Right lobe of liver (tissue), 6 donors: Measurements from ENCODE around the gene BPGM. TPM values are rescaled to one million over a fixed set of nuclear protein-coding genes. Genes with fewer than 3 reads are reported as not detected.

ENCODE experiments used
- ATAC-seq, 4 donors: fragments of 200-7000 bp; cut with Tn5 transposase; one replicate each; pipeline ENCODE4 v1.9.1; 2020; ENCODE audit warnings: mild to moderate bottlenecking in 4 of 4, moderate library complexity in 4 of 4
- DNase-seq, 3 donors: peaks; one replicate each; pipeline ENCODE4 v3.0.0-alpha.2; 2020
- H3K27ac ChIP-seq, 3 donors: fragments of 200-600 bp; one replicate each; pipeline ENCODE4 v1.8.0; 2022
- H3K27me3 ChIP-seq, 2 donors: fragments of 200-600 bp; one replicate each; pipeline ENCODE4 v1.8.0; 2022
- H3K36me3 ChIP-seq, 4 donors: fragments of 200-600 bp; sonication (generic) in 1 of 4; one replicate each; pipeline versions ENCODE4 v1.5.1 to v1.8.0; 2017 to 2022; ENCODE audit warnings: control low read depth in 1 of 4
- H3K4me1 ChIP-seq, 4 donors: fragments of 200-600 bp; sonication (generic) in 1 of 4; one replicate each; pipeline versions ENCODE4 v1.5.1 to v1.8.0; 2017 to 2022; ENCODE audit warnings: control low read depth in 1 of 4
- H3K4me3 ChIP-seq, 3 donors: fragments of 200-600 bp; one replicate each; pipeline ENCODE4 v1.8.0; 2022
- H3K9me3 ChIP-seq, 4 donors: fragments of 200-600 bp; sonication (generic) in 1 of 4; one replicate each; pipeline versions ENCODE4 v1.5.1 to v1.8.0; 2017 to 2022; ENCODE audit warnings: control low read depth in 1 of 4
- CTCF ChIP-seq, 4 donors: fragments of 200-600 bp in 3 of 4; fragments of 450-650 bp in 1 of 4; IDR thresholded peaks; one replicate each; pipeline versions ENCODE4 v1.5.1 to v1.8.0; 2016 to 2022; ENCODE audit warnings: antibody characterized with exemption in 4 of 4, mild to moderate bottlenecking in 2 of 4
- POLR2A ChIP-seq: fragments of 450-650 bp; IDR thresholded peaks from one replicate; pipeline ENCODE4 v1.6.1; 2017; ENCODE audit warnings: antibody characterized with exemption, mild to moderate bottlenecking
- WGBS: methylation state at CpG from one replicate; pipeline ENCODE4 v1.1.6; 2018; ENCODE audit warnings: low coverage, low lambda C conversion rate; ENCODE audit not compliant: insufficient coverage; ENCODE audit errors: missing lambda C conversion rate; 5-methylcytosine and 5-hydroxymethylcytosine counted together
- intact Hi-C, 2 donors: fragments of 100-400 bp; cut with DNase I; formaldehyde crosslinking; loops; one replicate each; pipeline versions ENCODE4 v1.11.2 to v1.14.1; 2022
- total RNA-seq, 6 experiments: library from RNA; depleted of rRNA in 2 of 6; stranded (reverse); fragments of >200 nt in 2 of 6; fragmentation: NEBNext Ultra II Directional in 3 of 6; extraction: Animal tissue kit (Norgen Biotek cat#: 25700) in 3 of 6; gene quantifications; one replicate each; pipeline versions ENCODE4 v1.1.0 to v1.2.4, GENCODE V29; 2016 to 2023
- donor health status: DM: no; HTN: yes; CAD: no.
- donor health status: DM: no; HTN: no; CAD: no.
- donor health status: DM: no; HTN: no; CAD: no.
- donor health status: DM: no; HTN: yes; CAD: no.
- donor health status: DM: no; HTN: yes; CAD: no.

BPGM gene
- total RNA-seq, 6 experiments from 2014 or later = 5.9 to 10.9 (median 7.3) TPM

DNA sequence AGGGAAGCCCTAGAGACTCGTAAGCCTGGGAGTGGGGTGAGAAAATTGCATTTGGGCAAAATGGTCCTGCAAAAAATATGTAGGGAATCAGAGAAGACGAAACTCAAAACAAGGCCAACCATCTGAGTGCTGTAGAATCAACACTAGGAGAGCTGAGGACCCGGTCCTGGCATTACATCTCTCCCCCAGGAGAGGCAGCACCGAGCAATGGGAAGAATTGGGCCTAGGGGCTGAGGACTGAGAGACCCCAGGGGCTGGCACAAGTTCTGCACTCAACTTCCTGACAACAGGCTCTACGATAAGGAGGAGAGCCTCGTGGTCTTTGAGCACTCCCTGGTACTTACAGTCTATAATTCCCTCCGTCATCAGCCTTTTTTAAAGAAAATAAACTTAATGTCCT is 47.6 kb downstream of the BPGM start:
- Histone ChIP-seq H3K4me1 (no peaks in the 10 kb centered on the region), H3K36me3 (no peaks in the 10 kb centered on the region), H3K9me3 (no peaks in the 10 kb centered on the region), H3K27ac (no peak overlapping the region), H3K4me3 (no peak overlapping the region), H3K27me3 (no peaks in the 10 kb centered on the region)
- ATAC-seq (no peak), DNase-seq (no peak)
- intact Hi-C loops = no loop called here
- 78% methylated on average over 3 of the region's 7 CpGs for WGBS
- TF ChIP-seq POLR2A (no peak), CTCF (IDR thresholded peaks at IDR 0.05) (peak in 2 of 4 donors; percentile 16 to 18)

DNA sequence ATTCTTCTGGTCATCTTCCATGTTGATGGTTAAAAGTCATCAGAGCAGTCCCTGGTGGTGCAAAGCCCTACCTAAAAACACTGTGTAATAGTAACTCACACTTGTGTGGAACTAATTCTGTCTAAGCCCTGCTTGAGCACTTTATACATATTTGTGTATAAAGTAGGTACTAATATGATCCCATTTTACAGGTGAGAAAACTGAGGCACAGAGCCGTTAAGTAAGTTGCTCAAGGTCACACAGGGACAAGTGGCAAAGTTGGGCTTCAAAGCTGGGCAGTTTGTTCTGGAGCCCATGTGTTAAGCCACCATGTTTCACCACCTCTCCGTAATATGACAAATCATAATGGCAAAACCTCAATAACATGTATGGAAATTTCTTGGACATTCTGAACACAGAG is 48.1 kb downstream of the BPGM start:
- no peaks in the 10 kb centered on the region for H3K9me3 ChIP-seq
- intact Hi-C loops = no loop called here
- H3K4me3 ChIP-seq = no peak overlapping the region
- H3K4me1 ChIP-seq = no peaks in the 10 kb centered on the region
- DNase-seq (no peak), ATAC-seq (no peak)
- no peaks in the 10 kb centered on the region for H3K36me3 ChIP-seq
- TF ChIP-seq CTCF (IDR thresholded peaks at IDR 0.05) = no peak
- TF ChIP-seq POLR2A = no peak
- WGBS = 94% methylated on average over 2 of the region's 2 CpGs
- H3K27me3 ChIP-seq = no peaks in the 10 kb centered on the region
- no peak overlapping the region for H3K27ac ChIP-seq

GRCh38 chr7:134695321-134695860 is 48.7 kb downstream of the BPGM start:
- no peaks in the 10 kb centered on the region for H3K36me3 ChIP-seq
- no peaks in the 10 kb centered on the region for H3K4me1 ChIP-seq
- intact Hi-C loops = no loop called here
- ATAC-seq = no peak
- no peaks in the 10 kb centered on the region for H3K27me3 ChIP-seq
- H3K27ac ChIP-seq = no peak overlapping the region
- TF ChIP-seq CTCF (IDR thresholded peaks at IDR 0.05) (no peak), POLR2A (no peak)
- H3K4me3 ChIP-seq = no peak overlapping the region
- no peak for DNase-seq
- WGBS = 69% methylated on average over 9 of the region's 9 CpGs
- H3K9me3 ChIP-seq = no peaks in the 10 kb centered on the region

- 37% methylated on average over 3 of the region's 5 CpGs for WGBS
- DNase-seq (peak in 2 of 3 donors; percentile 37 to 56), ATAC-seq (peak; percentile 85 to 89 (median 86))
- Histone ChIP-seq H3K27ac (no peak overlapping the region), H3K9me3 (no peaks in the 10 kb centered on the region), H3K4me3 (no peak overlapping the region), H3K27me3 (no peaks in the 10 kb centered on the region), H3K4me1 (peaks cover 0 to 4% (median 1%) of the 10 kb centered on the region in 4 donors), H3K36me3 (no peaks in the 10 kb centered on the region)
- intact Hi-C loops = no loop called here
- TF ChIP-seq POLR2A = no peak
- no peak for TF ChIP-seq CTCF (IDR thresholded peaks at IDR 0.05)
Observed at GRCh38 chr7:134696261-134696660, 49.6 kb downstream of the BPGM start.
